Measurements from ENCODE around the gene GOLGA6A.

- no peak for TF ChIP-seq CTCF (IDR thresholded peaks at IDR 0.05)
- no peak for TF ChIP-seq POLR2AphosphoS5 (IDR thresholded peaks at IDR 0.05)
Measured at GRCh38 chr15:74130849-74131627, 48.7 kb upstream of the GOLGA6A start.
